Posterior cingulate gyrus (tissue), 11 donors: ENCODE measurements around the gene MYPN.

Source experiments
- DNase-seq, 10 donors: peaks; one replicate each; pipeline versions ENCODE4 v3.0.0 to v3.0.0-alpha.2; 2020 to 2021; ENCODE audit warnings: mixed read lengths in 3 of 10
- intact Hi-C: fragments of 100-400 bp; cut with DNase I; formaldehyde crosslinking; loops from one replicate; pipeline ENCODE4 v1.15.1; 2023

Gene MYPN

DNA sequence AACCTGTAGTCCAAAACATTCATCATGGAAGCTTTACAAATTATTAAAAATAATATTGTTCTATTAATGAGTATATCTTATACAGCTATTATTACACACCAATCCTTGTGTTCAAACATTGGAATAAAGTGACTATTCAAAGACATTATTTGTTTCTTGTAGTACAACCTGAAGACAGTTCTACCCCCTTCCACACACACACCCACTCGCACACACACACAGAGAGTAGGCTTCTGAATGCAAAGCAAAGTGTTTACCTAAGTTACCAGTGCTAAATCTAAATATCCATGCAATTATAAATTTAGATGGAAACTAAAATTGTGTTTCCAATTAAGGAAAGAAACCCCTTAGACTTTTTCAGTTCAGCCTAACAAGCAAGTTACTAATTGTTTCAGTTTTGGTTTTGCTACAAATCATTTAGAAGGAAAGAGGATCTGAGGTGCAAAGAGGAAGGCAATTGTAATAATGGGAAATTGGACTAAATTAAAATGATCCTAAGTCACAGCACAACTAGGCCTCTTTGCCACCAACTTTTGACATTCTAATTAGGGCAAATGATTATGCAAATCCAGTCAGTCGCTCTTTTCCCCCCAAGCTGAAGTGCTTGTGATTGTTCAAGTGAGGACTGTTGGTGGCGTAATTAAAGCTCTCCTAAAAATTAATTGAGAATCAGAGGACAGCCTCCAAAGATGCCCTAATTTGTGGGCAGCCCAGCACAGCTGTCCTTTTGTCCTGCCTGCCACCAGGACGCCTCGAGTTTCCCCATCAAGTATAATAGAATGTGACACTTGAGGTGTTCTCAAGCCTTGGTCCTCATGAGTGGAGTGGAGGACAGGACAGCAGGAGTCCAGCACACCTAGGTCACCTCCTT lies 142.6 kb downstream of the MYPN start:
- DNase-seq: no peak

GRCh38 chr10:68253346-68253745 lies 144.1 kb downstream of the MYPN start:
- intact Hi-C loops: no loop called here
- no peak for DNase-seq

More for the DNA sequence above, 142.6 kb downstream of the MYPN start:
- intact Hi-C loops: no loop called here

- intact Hi-C loops: no loop called here
- DNase-seq: peak in 7 of 10 donors; percentile 21 to 90 (median 65)
These were observed 152.0 kb downstream of the MYPN start for GRCh38 chr10:68261132-68261856.
